Measurements from ENCODE around the gene DHX57.
"Not testable (repeated sequence)": the region's sequence is repeated elsewhere in the genome, so short reads cannot be mapped to it uniquely, and the experiment has no call there.

DHX57 gene

DNA sequence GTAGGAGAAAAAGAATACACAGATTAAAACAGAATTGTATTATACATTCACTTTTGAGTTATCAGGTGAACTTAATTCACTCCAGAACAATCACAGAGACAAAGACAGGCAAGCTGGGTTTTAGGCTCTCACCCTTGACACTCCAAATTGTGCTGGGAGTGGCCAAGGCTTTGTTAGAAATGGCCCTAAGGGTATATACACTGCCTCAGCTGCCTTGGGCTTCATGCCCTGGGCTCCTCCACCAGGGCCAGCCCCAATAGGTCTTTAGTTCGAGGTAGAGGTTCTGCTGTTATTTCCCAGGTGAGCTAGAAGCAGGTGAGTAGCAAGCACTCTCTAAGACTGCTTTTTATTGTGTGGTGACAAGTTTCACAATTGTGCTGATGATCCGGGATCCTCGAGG, 77.8 kb downstream of the DHX57 start:
- in situ Hi-C loops (cut with HindIII; ENCODE audit: low sequenced_read_pairs), result no loop called here

DNA sequence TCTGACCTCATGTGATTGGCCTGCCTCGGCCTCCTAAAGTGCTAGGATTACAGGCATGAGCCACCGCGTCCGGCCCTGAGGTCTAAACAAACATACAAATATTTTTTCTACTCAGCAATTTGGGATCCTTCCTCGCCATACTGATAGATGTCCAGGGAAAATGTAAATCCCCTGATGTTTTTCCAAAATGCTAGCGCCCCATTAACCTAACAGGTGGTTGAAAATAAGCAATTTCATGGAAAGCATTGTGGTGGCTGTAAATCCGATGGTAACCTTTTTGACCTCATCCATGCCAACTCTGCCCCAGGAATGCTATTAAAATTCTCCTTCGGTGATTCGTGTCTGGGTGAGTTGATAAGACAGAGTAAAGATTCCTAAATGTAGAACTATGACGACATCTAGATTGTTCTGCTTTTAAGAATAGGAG, 78.5 kb downstream of the DHX57 start:
- in situ Hi-C loops (cut with HindIII; ENCODE audit: low sequenced_read_pairs), result no loop called here

DNA sequence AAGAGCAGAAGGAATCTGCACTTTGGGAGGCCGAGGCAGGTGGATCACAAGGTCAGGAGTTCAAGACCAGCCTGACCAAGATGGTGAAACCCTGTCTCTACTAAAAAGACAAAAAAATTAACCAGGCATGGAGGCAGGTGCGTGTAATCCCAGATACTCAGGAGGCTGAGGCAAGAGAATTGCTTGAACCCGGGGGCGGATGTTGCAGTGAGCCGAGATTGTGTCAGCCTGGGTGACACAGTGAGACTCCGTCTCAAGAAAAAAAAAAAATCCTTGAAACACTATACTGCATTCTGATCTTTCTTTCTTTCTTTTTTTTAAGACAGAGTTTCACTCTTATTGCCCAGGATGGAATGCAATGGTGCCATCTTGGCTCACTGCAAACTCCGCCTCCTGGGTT, 80.7 kb downstream of the DHX57 start:
- in situ Hi-C loops (cut with HindIII; ENCODE audit: low sequenced_read_pairs), result not testable (repeated sequence)

DNA sequence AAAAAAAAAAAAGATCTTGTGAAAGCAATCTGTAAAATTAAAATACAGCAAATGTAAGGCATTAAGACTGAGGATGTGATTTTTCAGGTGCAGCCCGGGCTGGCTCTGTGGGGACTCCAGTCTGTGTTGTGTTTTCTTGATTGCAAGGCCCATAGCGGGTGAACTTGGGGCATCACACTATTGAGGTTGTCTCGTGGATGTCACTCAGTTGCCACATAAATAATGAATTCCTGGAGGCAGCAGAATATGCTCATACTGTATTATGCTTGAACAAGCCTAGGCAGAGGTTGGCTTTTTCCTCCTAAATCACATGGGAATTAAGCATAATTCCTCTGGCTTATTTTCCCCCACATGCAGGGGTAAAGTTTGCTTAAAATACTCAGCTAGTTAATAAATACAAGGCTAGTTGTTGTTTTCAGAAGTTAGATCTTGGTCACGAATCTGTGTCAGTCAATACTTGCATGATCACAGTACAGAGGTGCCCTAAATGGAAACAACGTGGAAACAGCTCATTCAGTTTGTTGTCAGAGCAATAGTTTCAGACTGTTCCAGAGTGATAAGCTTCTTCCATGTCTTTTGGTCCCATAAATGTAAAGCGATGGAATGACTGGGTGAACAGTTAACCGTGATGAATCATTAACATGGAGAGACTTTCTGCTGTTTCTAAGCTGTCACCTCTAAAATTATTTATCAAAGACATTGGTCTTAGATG, 81.3 kb downstream of the DHX57 start:
- in situ Hi-C loops (cut with HindIII; ENCODE audit: low sequenced_read_pairs), result no loop called here

DNA sequence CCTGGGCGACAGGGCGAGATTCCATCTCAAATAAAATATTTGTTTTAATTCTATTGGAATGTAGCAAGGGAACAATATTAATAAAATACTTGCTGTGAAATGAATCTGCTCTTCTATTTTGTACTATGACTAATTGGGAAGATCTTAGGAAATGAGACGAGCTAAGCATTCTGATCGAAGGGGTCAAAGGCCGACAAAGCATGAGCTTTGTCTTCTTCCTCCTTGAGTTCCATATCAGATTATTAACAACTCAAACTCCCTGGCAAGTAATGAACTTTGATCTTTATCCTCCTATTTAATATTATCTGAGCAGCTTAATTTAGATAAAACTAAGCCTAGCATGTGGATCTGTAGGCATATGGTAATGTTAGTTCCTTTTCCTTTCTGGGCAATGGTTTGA, 82.2 kb downstream of the DHX57 start:
- in situ Hi-C loops (cut with HindIII; ENCODE audit: low sequenced_read_pairs), result no loop called here

- in situ Hi-C loops (cut with HindIII; ENCODE audit: low sequenced_read_pairs), result no loop called here
Observed at GRCh38 chr2:38792751-38793150, 83.0 kb downstream of the DHX57 start.

- in situ Hi-C loops (cut with HindIII; ENCODE audit: low sequenced_read_pairs), result not testable (repeated sequence)
Observed at GRCh38 chr2:38792321-38792720, 83.4 kb downstream of the DHX57 start.

DNA sequence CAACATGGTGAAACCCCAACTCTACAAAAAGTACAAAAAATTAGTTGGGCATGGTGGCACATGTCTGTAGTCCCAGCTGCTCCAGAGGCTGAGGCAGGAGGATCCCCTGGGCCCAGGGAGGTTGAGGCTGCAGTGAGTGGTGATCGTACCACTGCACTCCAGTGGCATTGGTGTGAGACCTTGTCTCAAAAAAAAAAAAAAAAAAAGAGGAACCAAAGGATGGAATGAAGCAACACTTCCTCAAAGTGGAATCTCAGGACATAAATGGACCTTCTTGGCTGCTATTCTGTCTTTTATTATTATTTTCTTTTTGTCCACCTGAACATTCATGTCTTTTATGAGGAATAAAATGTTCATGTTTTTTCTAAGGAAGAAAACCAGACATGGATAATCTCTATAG, 84.0 kb downstream of the DHX57 start:
- in situ Hi-C loops (cut with HindIII; ENCODE audit: low sequenced_read_pairs), result no loop called here

GRCh38 chr2:38789691-38790090, 86.0 kb downstream of the DHX57 start:
- in situ Hi-C loops (cut with HindIII; ENCODE audit: low sequenced_read_pairs), result no loop called here

- in situ Hi-C loops (cut with HindIII; ENCODE audit: low sequenced_read_pairs), result no loop called here
Observed at GRCh38 chr2:38788306-38788705, 87.4 kb downstream of the DHX57 start.

DNA sequence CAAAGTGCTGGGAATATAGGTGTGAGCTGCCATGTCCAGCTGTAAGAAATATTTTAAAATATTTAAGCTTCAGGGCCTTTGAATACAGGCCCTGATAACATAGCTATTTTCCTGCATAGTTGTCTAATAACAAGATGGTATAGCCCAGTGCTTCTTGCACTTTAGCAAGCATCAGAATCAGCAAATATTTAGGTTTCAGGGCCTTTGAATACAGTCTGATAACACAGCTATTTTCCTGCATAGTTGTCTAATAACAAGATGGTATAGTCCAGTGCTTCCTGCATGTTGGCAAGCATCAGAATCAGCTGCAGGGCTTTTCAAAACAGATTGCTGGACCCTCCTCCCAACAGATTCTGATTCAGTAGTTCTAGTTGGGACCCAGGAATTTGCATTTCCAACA, 92.1 kb downstream of the DHX57 start:
- in situ Hi-C loops (cut with HindIII; ENCODE audit: low sequenced_read_pairs), result no loop called here

- in situ Hi-C loops (cut with HindIII; ENCODE audit: low sequenced_read_pairs), result no loop called here
Observed at GRCh38 chr2:38778687-38779082, 97.0 kb downstream of the DHX57 start.

DNA sequence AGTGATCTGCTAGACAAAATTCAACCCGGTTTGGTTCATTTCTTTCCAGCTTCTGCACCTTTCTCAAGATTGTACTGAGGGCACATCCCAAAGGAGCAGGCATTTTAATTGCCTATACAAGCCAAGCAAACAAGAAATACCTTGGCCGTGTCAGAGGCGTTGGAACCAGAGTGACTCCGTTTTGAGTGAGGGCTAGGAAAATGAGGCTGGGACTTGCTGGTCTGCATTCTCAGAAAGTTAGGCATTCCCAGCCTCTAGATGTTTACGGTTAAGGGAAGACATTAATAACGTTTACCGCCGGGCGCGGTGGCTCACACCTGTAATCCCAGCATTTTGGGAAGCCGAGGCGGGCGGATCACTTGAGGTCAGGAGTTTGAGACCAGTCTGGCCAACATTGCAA, 99.2 kb downstream of the DHX57 start:
- in situ Hi-C loops (cut with HindIII; ENCODE audit: low sequenced_read_pairs), result no loop called here

DNA sequence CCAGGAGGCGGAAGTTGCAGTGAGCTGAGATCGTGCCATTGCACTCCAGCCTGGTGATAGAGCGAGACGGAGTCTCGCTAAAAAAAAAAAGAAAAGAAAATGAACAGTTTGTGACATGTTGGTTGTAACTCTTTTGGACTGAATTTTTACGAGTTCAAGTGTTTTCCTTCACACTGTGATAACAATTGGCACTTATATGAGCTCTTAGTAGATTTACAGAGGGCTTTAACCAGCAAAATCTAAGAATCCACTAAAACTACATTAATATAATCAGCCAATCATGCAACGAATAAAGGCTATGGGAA, 99.9 kb downstream of the DHX57 start:
- in situ Hi-C loops (cut with HindIII; ENCODE audit: low sequenced_read_pairs), result no loop called here

- in situ Hi-C loops (cut with HindIII; ENCODE audit: low sequenced_read_pairs), result no loop called here
Observed at GRCh38 chr2:38775097-38775920, 100.4 kb downstream of the DHX57 start.

GRCh38 chr2:38771632-38772031, 104.1 kb downstream of the DHX57 start:
- in situ Hi-C loops (cut with HindIII; ENCODE audit: low sequenced_read_pairs), result no loop called here

- in situ Hi-C loops (cut with HindIII; ENCODE audit: low sequenced_read_pairs), result no loop called here
Observed at GRCh38 chr2:38765551-38765950, 110.2 kb downstream of the DHX57 start.

- in situ Hi-C loops (cut with HindIII; ENCODE audit: low sequenced_read_pairs), result no loop called here
Observed at GRCh38 chr2:38765149-38765548, 110.6 kb downstream of the DHX57 start.

DNA sequence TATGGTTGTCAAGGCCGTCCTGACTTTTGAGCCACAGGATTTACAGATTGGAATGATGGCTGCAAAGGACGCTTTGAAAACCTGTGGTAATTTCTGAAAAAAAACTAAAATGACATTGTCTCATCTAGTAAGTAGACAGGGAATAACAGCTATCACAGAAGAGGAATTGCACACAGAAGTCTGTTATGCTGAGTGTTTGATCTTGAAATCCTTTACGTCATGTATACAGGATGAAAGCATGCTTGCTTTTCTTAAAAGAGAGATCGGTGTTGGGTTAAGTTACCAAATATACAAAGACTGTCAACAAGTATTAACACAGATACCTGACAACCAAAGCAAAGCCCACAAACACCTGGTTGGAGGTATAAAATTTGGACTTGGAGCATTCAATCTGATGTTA, 112.0 kb downstream of the DHX57 start:
- in situ Hi-C loops (cut with HindIII; ENCODE audit: low sequenced_read_pairs), result no loop called here

GRCh38 chr2:38763228-38763627, 112.5 kb downstream of the DHX57 start:
- in situ Hi-C loops (cut with HindIII; ENCODE audit: low sequenced_read_pairs), result no loop called here

DNA sequence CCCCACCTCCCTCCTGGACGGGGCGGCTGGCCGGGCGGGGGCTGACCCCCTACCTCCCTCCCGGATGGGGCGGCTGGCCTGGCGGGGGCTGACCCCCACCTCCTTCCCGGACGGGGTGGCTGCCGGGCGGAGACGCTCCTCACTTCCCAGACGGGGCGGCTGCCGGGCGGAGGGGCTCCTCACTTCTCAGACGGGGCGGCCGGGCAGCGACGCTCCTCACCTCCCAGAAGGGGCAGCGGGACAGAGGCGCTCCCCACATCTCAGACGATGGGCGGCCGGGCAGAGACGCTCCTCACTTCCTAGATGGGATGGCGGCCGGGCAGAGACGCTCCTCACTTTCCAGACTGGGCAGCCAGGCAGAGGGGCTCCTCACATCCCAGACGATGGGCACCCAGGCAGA, 119.8 kb downstream of the DHX57 start:
- in situ Hi-C loops (cut with HindIII; ENCODE audit: low sequenced_read_pairs), result not testable (repeated sequence)

DNA sequence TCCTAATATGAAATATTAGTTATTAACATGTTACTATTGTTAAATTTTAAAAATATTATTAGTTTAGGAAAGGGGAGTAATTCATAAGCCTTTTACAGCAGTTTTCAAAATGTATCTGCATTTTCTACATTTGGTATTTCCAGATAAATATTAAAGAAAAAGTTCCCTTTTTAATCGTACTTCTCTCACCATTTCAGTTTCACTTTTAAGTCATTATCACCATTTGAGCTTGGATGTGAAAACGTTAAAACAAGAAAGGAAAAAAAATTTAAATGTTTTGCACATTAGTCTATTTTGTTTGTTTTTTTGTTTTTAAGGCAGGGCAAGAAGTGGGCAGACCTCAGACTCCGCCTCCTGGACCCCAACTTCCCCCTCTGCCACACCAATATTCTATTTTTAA, 121.2 kb downstream of the DHX57 start:
- in situ Hi-C loops (cut with HindIII; ENCODE audit: low sequenced_read_pairs), result no loop called here

- in situ Hi-C loops (cut with HindIII; ENCODE audit: low sequenced_read_pairs), result no loop called here
Observed at GRCh38 chr2:38754049-38754448, 121.7 kb downstream of the DHX57 start.
